HG03196 (cell line): ENCODE data around the gene AK9.
"Not testable (repeated sequence)": the region's sequence is repeated elsewhere in the genome, so short reads cannot be mapped to it uniquely, and the experiment has no call there.

Source experiments
- ATAC-seq: cut with Tn5 transposase; IDR thresholded peaks from one replicate; pipeline ENCODE4 v1.9.1; 2021; ENCODE audit not compliant: unreplicated experiment

AK9 gene

GRCh38 chr6:109696355-109696754 is 5.4 kb upstream of the AK9 start:
- no peak for ATAC-seq

- no peak for ATAC-seq
These were observed 4.5 kb upstream of the AK9 start for GRCh38 chr6:109695468-109695867.

GRCh38 chr6:109693111-109693510 is 2.1 kb upstream of the AK9 start:
- ATAC-seq: no peak

- ATAC-seq: peak; percentile 46
These were observed 647 bp downstream of the AK9 start for GRCh38 chr6:109690373-109690736.

- no peak for ATAC-seq
These were observed 3.7 kb downstream of the AK9 start for GRCh38 chr6:109687271-109687761.

GRCh38 chr6:109686566-109687265 is 4.3 kb downstream of the AK9 start:
- ATAC-seq: no peak

GRCh38 chr6:109678661-109679505 is 12.1 kb downstream of the AK9 start:
- not testable (repeated sequence) for ATAC-seq

GRCh38 chr6:109678240-109678639 is 12.8 kb downstream of the AK9 start:
- no peak for ATAC-seq

GRCh38 chr6:109676724-109677123 is 14.3 kb downstream of the AK9 start:
- ATAC-seq: no peak

GRCh38 chr6:109672839-109673238 is 18.2 kb downstream of the AK9 start:
- no peak for ATAC-seq

- ATAC-seq: no peak
These were observed 18.8 kb downstream of the AK9 start for GRCh38 chr6:109672175-109672574.

GRCh38 chr6:109671733-109672132 is 19.3 kb downstream of the AK9 start:
- ATAC-seq: no peak

GRCh38 chr6:109669811-109670210 is 21.2 kb downstream of the AK9 start:
- ATAC-seq: no peak

GRCh38 chr6:109662192-109662591 is 28.8 kb downstream of the AK9 start:
- ATAC-seq: no peak

GRCh38 chr6:109660526-109661320 is 30.3 kb downstream of the AK9 start:
- ATAC-seq: no peak

- ATAC-seq: no peak
These were observed 35.2 kb downstream of the AK9 start for GRCh38 chr6:109655761-109656262.

GRCh38 chr6:109653264-109653663 is 37.7 kb downstream of the AK9 start:
- ATAC-seq: no peak

GRCh38 chr6:109644131-109644530 is 46.9 kb downstream of the AK9 start:
- ATAC-seq: no peak

GRCh38 chr6:109632405-109632804 is 58.6 kb downstream of the AK9 start:
- no peak for ATAC-seq

GRCh38 chr6:109631403-109631802 is 59.6 kb downstream of the AK9 start:
- ATAC-seq: no peak
